Thyroid gland (tissue), 4 donors: ENCODE results near the gene NDUFA12.

Experiments used
- POLR2A ChIP-seq, 2 donors: fragments of 450-650 bp; IDR thresholded peaks; one replicate each; pipeline ENCODE4 v1.6.1; 2017; ENCODE audit warnings: antibody characterized with exemption in 2 of 2, mild to moderate bottlenecking in 2 of 2, moderate library complexity in 1 of 2
- TF ChIP-seq, protein P1 (sequence below), 6 experiments: fragments of 200-600 bp in 3 of 6; fragments of 450-650 bp in 3 of 6; sonication (generic) in 3 of 6; IDR thresholded peaks; one replicate each; pipeline ENCODE4 v1.5.1; 2016 to 2019; ENCODE audit warnings: antibody characterized with exemption in 6 of 6, mild to moderate bottlenecking in 2 of 6, inconsistent platforms in 1 of 6, moderate library complexity in 1 of 6

DNA sequence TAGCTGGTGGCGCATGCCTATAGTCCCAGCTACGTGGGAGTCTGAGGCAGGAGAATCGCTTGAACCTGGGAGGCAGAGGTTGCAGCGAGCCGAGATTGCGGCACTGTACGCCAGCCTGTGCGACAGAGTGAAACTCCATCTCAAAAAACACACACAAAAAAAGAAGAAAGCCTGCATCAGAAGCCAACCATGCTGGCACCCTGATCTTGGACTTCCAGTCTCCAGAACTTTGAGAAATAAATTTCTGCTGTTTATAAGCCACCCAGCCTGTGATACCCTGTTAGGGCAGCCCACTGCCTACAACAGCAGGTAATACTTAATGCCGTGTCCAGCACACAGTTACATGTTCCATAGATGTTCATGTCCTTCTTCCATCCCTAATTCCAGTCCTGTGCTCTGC is 62.7 kb downstream of the NDUFA12 start:
- TF ChIP-seq, protein P1, sequence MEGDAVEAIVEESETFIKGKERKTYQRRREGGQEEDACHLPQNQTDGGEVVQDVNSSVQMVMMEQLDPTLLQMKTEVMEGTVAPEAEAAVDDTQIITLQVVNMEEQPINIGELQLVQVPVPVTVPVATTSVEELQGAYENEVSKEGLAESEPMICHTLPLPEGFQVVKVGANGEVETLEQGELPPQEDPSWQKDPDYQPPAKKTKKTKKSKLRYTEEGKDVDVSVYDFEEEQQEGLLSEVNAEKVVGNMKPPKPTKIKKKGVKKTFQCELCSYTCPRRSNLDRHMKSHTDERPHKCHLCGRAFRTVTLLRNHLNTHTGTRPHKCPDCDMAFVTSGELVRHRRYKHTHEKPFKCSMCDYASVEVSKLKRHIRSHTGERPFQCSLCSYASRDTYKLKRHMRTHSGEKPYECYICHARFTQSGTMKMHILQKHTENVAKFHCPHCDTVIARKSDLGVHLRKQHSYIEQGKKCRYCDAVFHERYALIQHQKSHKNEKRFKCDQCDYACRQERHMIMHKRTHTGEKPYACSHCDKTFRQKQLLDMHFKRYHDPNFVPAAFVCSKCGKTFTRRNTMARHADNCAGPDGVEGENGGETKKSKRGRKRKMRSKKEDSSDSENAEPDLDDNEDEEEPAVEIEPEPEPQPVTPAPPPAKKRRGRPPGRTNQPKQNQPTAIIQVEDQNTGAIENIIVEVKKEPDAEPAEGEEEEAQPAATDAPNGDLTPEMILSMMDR (IDR thresholded peaks at IDR 0.05): no peak
- TF ChIP-seq POLR2A (IDR thresholded peaks at IDR 0.05): no peak
